ENCODE data around the gene ZNF544. TPM values are rescaled to one million over a fixed set of nuclear protein-coding genes. Genes with fewer than 3 reads are reported as not detected.

Gene ZNF544
- total RNA-seq, 1 experiment from 2014 or later, result 63.8 TPM

- TF ChIP-seq ZNF281 (CRISPR knock-in tag; IDR thresholded peaks at IDR 0.05) (no peak), PREB (CRISPR knock-in tag; IDR thresholded peaks at IDR 0.05; ENCODE audit: borderline replicate concordance) (no peak), ZNF232 (CRISPR knock-in tag; IDR thresholded peaks at IDR 0.05) (no peak), SMAD4 (CRISPR knock-in tag; IDR thresholded peaks at IDR 0.05) (no peak), FOXK1 (CRISPR knock-in tag; IDR thresholded peaks at IDR 0.05) (no peak), IRF2 (CRISPR knock-in tag; IDR thresholded peaks at IDR 0.05; ENCODE audit: borderline replicate concordance, low read depth) (no peak), ZNF512 (CRISPR knock-in tag; IDR thresholded peaks at IDR 0.05; ENCODE audit: borderline replicate concordance) (no peak), ZNF416 (CRISPR knock-in tag; IDR thresholded peaks at IDR 0.05) (no peak), JUN (CRISPR knock-in tag; IDR thresholded peaks at IDR 0.05) (no peak)
Measured at GRCh38 chr19:58284199-58284598, 55.5 kb downstream of the ZNF544 start (continued).

- ChIA-PET POLR2A (no interaction called here), CTCF (no interaction called here)
- DNase-seq (ENCODE audit: low spot score) (no peak), ATAC-seq (no peak)
- Mint-ChIP-seq H3K27me3 (ENCODE audit: low read depth) (no peaks in the 10 kb centered on the region), H3K4me3 (no peak overlapping the region), H3K27ac (no peak overlapping the region), H3K36me3 (peaks cover 84% of the 10 kb centered on the region), H3K4me1 (no peaks in the 10 kb centered on the region), H3K9me3 (no peaks in the 10 kb centered on the region)
- TF ChIP-seq FOXP4 (CRISPR knock-in tag; IDR thresholded peaks at IDR 0.05) (no peak), TEAD1 (CRISPR knock-in tag; IDR thresholded peaks at IDR 0.05) (no peak), SOX15 (CRISPR knock-in tag; IDR thresholded peaks at IDR 0.05) (no peak), NFYB (CRISPR knock-in tag; conservative IDR thresholded peaks at IDR 0.05; ENCODE audit: low read depth) (no peak), AR (CRISPR knock-in tag; IDR thresholded peaks at IDR 0.05) (no peak), RORB (CRISPR knock-in tag; IDR thresholded peaks at IDR 0.05) (no peak), ZNF263 (CRISPR knock-in tag; IDR thresholded peaks at IDR 0.05; ENCODE audit: low read depth) (no peak), IRF2 (CRISPR knock-in tag; IDR thresholded peaks at IDR 0.05; ENCODE audit: borderline replicate concordance, low read depth) (no peak), ZMAT4 (CRISPR knock-in tag; IDR thresholded peaks at IDR 0.05) (no peak), ZNF219 (CRISPR knock-in tag; IDR thresholded peaks at IDR 0.05; ENCODE audit: borderline replicate concordance) (no peak), NR3C1 (CRISPR knock-in tag; conservative IDR thresholded peaks at IDR 0.05; ENCODE audit: low read depth) (no peak), HMGXB4 (CRISPR knock-in tag; IDR thresholded peaks at IDR 0.05) (no peak), NFE2L1 (CRISPR knock-in tag; IDR thresholded peaks at IDR 0.05) (no peak), FOXP1 (CRISPR knock-in tag; IDR thresholded peaks at IDR 0.05; ENCODE audit: borderline replicate concordance) (no peak)
Measured at GRCh38 chr19:58291943-58292342, 63.2 kb downstream of the ZNF544 start.

All from WTC11 (cell line).